Panc1 (cell line): ENCODE data around the gene CD44. TPM values are rescaled to one million over a fixed set of nuclear protein-coding genes. Genes with fewer than 3 reads are reported as not detected.

Experiments
- ATAC-seq: fragments of 200-7000 bp; cut with Tn5 transposase; 2 replicates; pipeline ENCODE4 v1.9.1; 2020; ENCODE audit warnings: mild to moderate bottlenecking, moderate library complexity
- BruUV-seq: library from RNA; stranded (reverse); fragments of 400-500 nt; replicated peaks from 2 replicates; lab custom pipeline; 2021; lab: Mats Ljungman, UMichigan
- CTCF ChIA-PET: fragments of 300-600 bp; sonication (Branson Sonifier 250); formaldehyde crosslinking; loops from one replicate; lab custom pipeline; 2022; ENCODE audit warnings: antibody characterized with exemption; lab: Charles Lee
- POLR2A ChIA-PET: fragments of 300-600 bp; sonication (Branson Sonifier 250); formaldehyde crosslinking; loops from one replicate; lab custom pipeline; 2022; ENCODE audit warnings: antibody characterized with exemption; lab: Charles Lee
- DNase-seq: peaks from one replicate; pipeline ENCODE4 v3.0.0-alpha.2; 2010; ENCODE audit warnings: low read depth, low spot score
- H3K27ac ChIP-seq: 2 replicates; pipeline ENCODE4 v1.5.1; 2011; ENCODE audit warnings: mild to moderate bottlenecking, low read length, inconsistent platforms
- H3K27me3 ChIP-seq: fragments of 200-500 bp; sonication (Bioruptor generic); 2 replicates; pipeline ENCODE4 v1.6.0; 2014; ENCODE audit warnings: low read length, inconsistent platforms; ENCODE audit not compliant: control insufficient read depth, insufficient read depth
- H3K36me3 ChIP-seq: fragments of 200-500 bp; sonication (Bioruptor generic); 2 replicates; pipeline ENCODE4 v1.5.1; 2014; ENCODE audit warnings: inconsistent platforms, mild to moderate bottlenecking, low read length, moderate library complexity; ENCODE audit not compliant: control insufficient read depth, insufficient read depth
- H3K4me1 ChIP-seq: 2 replicates; pipeline ENCODE4 v1.5.1; 2011; ENCODE audit warnings: inconsistent platforms, mild to moderate bottlenecking, low read length, moderate library complexity; ENCODE audit not compliant: control insufficient read depth, insufficient read depth
- H3K4me3 ChIP-seq, 2 experiments: 2 replicates each; pipeline ENCODE4 v1.5.1; 2011 to 2012; ENCODE audit warnings: low read depth in 2 of 2, low read length in 2 of 2, mild to moderate bottlenecking in 2 of 2, inconsistent platforms in 1 of 2, moderate library complexity in 1 of 2
- H3K9me3 ChIP-seq: fragments of 200-500 bp; sonication (Bioruptor generic); 2 replicates; pipeline ENCODE4 v1.5.1; 2014; ENCODE audit warnings: low read depth, mild to moderate bottlenecking, inconsistent platforms, low read length, moderate library complexity; ENCODE audit not compliant: control insufficient read depth, insufficient read depth
- POLR2AphosphoS5 ChIP-seq: IDR thresholded peaks from 2 replicates; pipeline ENCODE4 v1.6.1; 2012; ENCODE audit warnings: mild to moderate bottlenecking, low read depth, low read length, moderate library complexity
- SIN3A ChIP-seq: IDR thresholded peaks from 2 replicates; pipeline ENCODE4 v1.6.1; 2012; ENCODE audit warnings: low read depth, mild to moderate bottlenecking, low read length, moderate library complexity, borderline replicate concordance; ENCODE audit not compliant: insufficient read depth
- TCF7L2 ChIP-seq: IDR thresholded peaks from 2 replicates; pipeline ENCODE4 v1.6.1; 2011; ENCODE audit warnings: mild to moderate bottlenecking, low read depth, low read length, inconsistent platforms
- in situ Hi-C: cut with HindIII; loops from 2 replicates; pipeline ENCODE4 v1.10.0; 2016; ENCODE audit warnings: low sequenced_read_pairs, low pct_unique_long_range_greater_than_20kb
- intact Hi-C: fragments of 100-400 bp; cut with micrococcal nuclease; formaldehyde crosslinking; loops from one replicate; pipeline ENCODE4 v1.10.0; 2022; ENCODE audit not compliant: unreplicated experiment
- total RNA-seq: library from RNA; stranded (reverse); gene quantifications from one replicate; pipeline ENCODE4 v1.2.1, GENCODE V29; 2021; ENCODE audit not compliant: unreplicated experiment
- TF ChIP-seq, protein P1 (sequence below): fragments of 450-650 bp; IDR thresholded peaks from 2 replicates; pipeline ENCODE4 v1.5.1; 2017; ENCODE audit warnings: mild to moderate bottlenecking
- TF ChIP-seq, protein P2 (sequence below), 2 experiments: IDR thresholded peaks; 2 replicates each; pipeline ENCODE4 v1.6.1; 2011 to 2012; ENCODE audit warnings: low read depth in 2 of 2, control low read depth in 1 of 2, low read length in 1 of 2, mild to moderate bottlenecking in 1 of 2, moderate library complexity in 1 of 2; ENCODE audit not compliant: insufficient read depth in 1 of 2

CD44 gene
- total RNA-seq, 1 experiment from 2014 or later, result 1,819 TPM

DNA sequence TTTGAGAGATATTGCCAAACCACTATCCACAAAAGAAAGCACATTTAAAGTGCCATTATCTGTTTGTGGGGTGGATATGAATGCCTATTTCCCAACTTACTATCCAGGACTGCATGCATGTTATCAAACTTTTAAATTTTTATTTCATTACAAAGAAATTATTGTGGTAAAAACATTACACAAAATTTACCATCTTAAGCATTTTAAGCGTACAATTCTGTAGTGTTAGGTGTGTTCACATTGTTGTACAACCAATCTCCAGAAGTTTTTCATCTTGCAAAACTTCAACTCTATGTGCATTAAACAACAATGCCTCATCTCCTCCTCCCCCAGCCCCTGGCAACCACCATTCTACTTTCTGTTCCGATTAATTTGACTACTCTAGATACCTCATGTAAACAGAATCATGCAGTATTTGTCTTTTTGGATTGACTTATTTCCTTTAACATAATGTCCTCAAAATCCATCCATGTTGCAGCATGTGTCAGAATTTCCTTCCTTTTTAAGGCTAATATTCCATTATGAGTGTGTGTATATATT lies 17.6 kb upstream of the CD44 start:
- H3K4me1 ChIP-seq, result peaks cover 13% of the 10 kb centered on the region
- TF ChIP-seq TCF7L2, result no peak
- no peak for TF ChIP-seq SIN3A
- no peak for TF ChIP-seq POLR2AphosphoS5
- TF ChIP-seq, protein P1, sequence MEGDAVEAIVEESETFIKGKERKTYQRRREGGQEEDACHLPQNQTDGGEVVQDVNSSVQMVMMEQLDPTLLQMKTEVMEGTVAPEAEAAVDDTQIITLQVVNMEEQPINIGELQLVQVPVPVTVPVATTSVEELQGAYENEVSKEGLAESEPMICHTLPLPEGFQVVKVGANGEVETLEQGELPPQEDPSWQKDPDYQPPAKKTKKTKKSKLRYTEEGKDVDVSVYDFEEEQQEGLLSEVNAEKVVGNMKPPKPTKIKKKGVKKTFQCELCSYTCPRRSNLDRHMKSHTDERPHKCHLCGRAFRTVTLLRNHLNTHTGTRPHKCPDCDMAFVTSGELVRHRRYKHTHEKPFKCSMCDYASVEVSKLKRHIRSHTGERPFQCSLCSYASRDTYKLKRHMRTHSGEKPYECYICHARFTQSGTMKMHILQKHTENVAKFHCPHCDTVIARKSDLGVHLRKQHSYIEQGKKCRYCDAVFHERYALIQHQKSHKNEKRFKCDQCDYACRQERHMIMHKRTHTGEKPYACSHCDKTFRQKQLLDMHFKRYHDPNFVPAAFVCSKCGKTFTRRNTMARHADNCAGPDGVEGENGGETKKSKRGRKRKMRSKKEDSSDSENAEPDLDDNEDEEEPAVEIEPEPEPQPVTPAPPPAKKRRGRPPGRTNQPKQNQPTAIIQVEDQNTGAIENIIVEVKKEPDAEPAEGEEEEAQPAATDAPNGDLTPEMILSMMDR, result no peak
- TF ChIP-seq, protein P2, sequence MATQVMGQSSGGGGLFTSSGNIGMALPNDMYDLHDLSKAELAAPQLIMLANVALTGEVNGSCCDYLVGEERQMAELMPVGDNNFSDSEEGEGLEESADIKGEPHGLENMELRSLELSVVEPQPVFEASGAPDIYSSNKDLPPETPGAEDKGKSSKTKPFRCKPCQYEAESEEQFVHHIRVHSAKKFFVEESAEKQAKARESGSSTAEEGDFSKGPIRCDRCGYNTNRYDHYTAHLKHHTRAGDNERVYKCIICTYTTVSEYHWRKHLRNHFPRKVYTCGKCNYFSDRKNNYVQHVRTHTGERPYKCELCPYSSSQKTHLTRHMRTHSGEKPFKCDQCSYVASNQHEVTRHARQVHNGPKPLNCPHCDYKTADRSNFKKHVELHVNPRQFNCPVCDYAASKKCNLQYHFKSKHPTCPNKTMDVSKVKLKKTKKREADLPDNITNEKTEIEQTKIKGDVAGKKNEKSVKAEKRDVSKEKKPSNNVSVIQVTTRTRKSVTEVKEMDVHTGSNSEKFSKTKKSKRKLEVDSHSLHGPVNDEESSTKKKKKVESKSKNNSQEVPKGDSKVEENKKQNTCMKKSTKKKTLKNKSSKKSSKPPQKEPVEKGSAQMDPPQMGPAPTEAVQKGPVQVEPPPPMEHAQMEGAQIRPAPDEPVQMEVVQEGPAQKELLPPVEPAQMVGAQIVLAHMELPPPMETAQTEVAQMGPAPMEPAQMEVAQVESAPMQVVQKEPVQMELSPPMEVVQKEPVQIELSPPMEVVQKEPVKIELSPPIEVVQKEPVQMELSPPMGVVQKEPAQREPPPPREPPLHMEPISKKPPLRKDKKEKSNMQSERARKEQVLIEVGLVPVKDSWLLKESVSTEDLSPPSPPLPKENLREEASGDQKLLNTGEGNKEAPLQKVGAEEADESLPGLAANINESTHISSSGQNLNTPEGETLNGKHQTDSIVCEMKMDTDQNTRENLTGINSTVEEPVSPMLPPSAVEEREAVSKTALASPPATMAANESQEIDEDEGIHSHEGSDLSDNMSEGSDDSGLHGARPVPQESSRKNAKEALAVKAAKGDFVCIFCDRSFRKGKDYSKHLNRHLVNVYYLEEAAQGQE (IDR thresholded peaks at IDR 0.05; ENCODE audit: insufficient read depth in 1 of 2, low read depth in 2 of 2, low read length in 1 of 2), result no peak
- in situ Hi-C loops, result no loop called here
- H3K4me3 ChIP-seq, result no peak overlapping the region
- H3K27ac ChIP-seq, result no peak overlapping the region
- H3K36me3 ChIP-seq, result no peaks in the 10 kb centered on the region
- ChIA-PET CTCF (no interaction called here), POLR2A (no interaction called here)
- intact Hi-C loops, result no loop called here
- no peaks in the 10 kb centered on the region for H3K27me3 ChIP-seq
- no peaks in the 10 kb centered on the region for H3K9me3 ChIP-seq
- BruUV-seq, result no TSS peak
- DNase-seq (no peak), ATAC-seq (no peak)

DNA sequence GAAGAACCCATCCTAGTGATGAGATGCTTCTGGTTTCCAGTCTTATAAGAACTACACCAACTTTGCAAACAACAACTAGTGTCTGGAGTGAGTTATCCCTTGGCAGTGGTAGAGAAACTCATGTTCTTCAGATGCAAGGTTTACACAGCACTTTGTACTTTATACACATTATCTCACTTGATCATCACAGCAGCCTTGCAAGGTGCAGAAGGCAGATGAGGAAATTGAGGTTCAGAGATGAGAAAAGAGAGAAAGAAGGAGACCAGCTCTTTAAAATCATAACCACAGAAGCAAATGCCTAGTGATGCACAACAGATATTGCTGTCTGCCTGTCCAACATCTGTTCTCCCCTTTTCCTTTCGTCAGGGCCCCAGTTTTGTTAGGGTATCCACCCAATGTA lies 16.7 kb upstream of the CD44 start:
- Histone ChIP-seq H3K27me3 (no peaks in the 10 kb centered on the region), H3K36me3 (no peaks in the 10 kb centered on the region), H3K4me3 (no peak overlapping the region), H3K4me1 (peaks cover 6% of the 10 kb centered on the region), H3K27ac (no peak overlapping the region), H3K9me3 (no peaks in the 10 kb centered on the region)
- TF ChIP-seq SIN3A, result no peak
- no peak for TF ChIP-seq TCF7L2
- TF ChIP-seq POLR2AphosphoS5, result no peak
- TF ChIP-seq, protein P2 (IDR thresholded peaks at IDR 0.05; ENCODE audit: insufficient read depth in 1 of 2, low read depth in 2 of 2, low read length in 1 of 2), result no peak
- TF ChIP-seq, protein P1, result no peak
- in situ Hi-C loops (no loop called here), intact Hi-C loops (no loop called here)
- ChIA-PET CTCF (no interaction called here), POLR2A (no interaction called here)
- DNase-seq (no peak), ATAC-seq (no peak)
- BruUV-seq, result no TSS peak
